ENCODE data around the gene GMDS. TPM values are rescaled to one million over a fixed set of nuclear protein-coding genes. Genes with fewer than 3 reads are reported as not detected.

Gene GMDS
- polyA plus RNA-seq, 1 of the 3 experiments (the other 2 are of a cell fraction): 12.3 TPM

DNA sequence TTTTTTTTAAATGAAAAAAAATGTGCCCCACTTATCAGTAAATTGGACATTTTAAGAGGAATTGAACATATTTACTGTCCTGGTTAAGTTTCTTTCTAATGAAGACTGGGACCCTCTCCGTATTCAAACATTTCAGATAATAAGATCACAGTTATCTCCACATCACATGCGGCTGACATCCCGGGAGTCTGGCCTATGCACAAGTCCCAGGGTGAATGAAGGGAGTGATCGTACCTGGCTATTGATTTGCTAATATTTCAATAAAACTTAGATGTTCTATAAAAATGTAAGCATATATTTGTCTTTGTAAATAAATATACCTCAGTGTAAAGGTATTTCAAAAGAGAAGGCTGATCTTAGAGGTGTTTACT, 577.6 kb downstream of the GMDS start:
- H3K27me3 ChIP-seq (ENCODE audit: insufficient read depth): no peaks in the 10 kb centered on the region
- H3K9me2 ChIP-seq: no peaks in the 10 kb centered on the region
- 57% methylated on average over 4 of the region's 4 CpGs for WGBS (ENCODE audit: low lambda C conversion rate)
- no peaks in the 10 kb centered on the region for H4K20me1 ChIP-seq (ENCODE audit: insufficient read depth)
- H2AFZ ChIP-seq (ENCODE audit: low read depth): no peak overlapping the region; the same call in 1 of the 2 replicates
- POLR2A ChIA-PET: no interaction called here
- no peak overlapping the region for H3K4me2 ChIP-seq
- TF ChIP-seq, protein P1, sequence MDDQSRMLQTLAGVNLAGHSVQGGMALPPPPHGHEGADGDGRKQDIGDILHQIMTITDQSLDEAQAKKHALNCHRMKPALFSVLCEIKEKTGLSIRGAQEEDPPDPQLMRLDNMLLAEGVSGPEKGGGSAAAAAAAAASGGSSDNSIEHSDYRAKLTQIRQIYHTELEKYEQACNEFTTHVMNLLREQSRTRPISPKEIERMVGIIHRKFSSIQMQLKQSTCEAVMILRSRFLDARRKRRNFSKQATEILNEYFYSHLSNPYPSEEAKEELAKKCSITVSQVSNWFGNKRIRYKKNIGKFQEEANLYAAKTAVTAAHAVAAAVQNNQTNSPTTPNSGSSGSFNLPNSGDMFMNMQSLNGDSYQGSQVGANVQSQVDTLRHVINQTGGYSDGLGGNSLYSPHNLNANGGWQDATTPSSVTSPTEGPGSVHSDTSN (IDR thresholded peaks at IDR 0.05): no peak
- TF ChIP-seq CHD2 (IDR thresholded peaks at IDR 0.05; ENCODE audit: low read length, partially characterized antibody): no peak
- TF ChIP-seq GATA2 (CRISPR knock-in tag; IDR thresholded peaks at IDR 0.05): peak; percentile 68
- no peak for TF ChIP-seq SIN3A (IDR thresholded peaks at IDR 0.05; ENCODE audit: borderline replicate concordance, low read depth, low read length)
- TF ChIP-seq EP300 (IDR thresholded peaks at IDR 0.05; ENCODE audit: borderline replicate concordance in 1 of 2, low read depth in 1 of 2, low read length in 1 of 2): 0 out of 4 replicates have a peak, but pooled peaks of 1 of the 2 experiments have one; percentile 18
- TF ChIP-seq NRF1 (IDR thresholded peaks at IDR 0.05; ENCODE audit: low read depth, low read length): no peak
- no peak for TF ChIP-seq MEF2A (IDR thresholded peaks at IDR 0.05; ENCODE audit: borderline replicate concordance, low read depth)
- 0 out of 2 replicates have a peak, but pooled peaks have one; percentile 11 for TF ChIP-seq RCOR1 (IDR thresholded peaks at IDR 0.05; ENCODE audit: low read length)
- TF ChIP-seq RAD21 (IDR thresholded peaks at IDR 0.05; ENCODE audit: low read length): 0 out of 2 replicates have a peak, but pooled peaks have one; percentile 19
- no peak for TF ChIP-seq FOXM1 (IDR thresholded peaks at IDR 0.05; ENCODE audit: low read depth)
- no peak for TF ChIP-seq GABPA (IDR thresholded peaks at IDR 0.05; ENCODE audit: low read depth)
- TF ChIP-seq, protein P2, sequence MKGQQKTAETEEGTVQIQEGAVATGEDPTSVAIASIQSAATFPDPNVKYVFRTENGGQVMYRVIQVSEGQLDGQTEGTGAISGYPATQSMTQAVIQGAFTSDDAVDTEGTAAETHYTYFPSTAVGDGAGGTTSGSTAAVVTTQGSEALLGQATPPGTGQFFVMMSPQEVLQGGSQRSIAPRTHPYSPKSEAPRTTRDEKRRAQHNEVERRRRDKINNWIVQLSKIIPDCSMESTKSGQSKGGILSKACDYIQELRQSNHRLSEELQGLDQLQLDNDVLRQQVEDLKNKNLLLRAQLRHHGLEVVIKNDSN (IDR thresholded peaks at IDR 0.05; ENCODE audit: borderline replicate concordance, low read depth): no peak
- no peak for TF ChIP-seq ELF1 (IDR thresholded peaks at IDR 0.05)
- TF ChIP-seq, protein P3, sequence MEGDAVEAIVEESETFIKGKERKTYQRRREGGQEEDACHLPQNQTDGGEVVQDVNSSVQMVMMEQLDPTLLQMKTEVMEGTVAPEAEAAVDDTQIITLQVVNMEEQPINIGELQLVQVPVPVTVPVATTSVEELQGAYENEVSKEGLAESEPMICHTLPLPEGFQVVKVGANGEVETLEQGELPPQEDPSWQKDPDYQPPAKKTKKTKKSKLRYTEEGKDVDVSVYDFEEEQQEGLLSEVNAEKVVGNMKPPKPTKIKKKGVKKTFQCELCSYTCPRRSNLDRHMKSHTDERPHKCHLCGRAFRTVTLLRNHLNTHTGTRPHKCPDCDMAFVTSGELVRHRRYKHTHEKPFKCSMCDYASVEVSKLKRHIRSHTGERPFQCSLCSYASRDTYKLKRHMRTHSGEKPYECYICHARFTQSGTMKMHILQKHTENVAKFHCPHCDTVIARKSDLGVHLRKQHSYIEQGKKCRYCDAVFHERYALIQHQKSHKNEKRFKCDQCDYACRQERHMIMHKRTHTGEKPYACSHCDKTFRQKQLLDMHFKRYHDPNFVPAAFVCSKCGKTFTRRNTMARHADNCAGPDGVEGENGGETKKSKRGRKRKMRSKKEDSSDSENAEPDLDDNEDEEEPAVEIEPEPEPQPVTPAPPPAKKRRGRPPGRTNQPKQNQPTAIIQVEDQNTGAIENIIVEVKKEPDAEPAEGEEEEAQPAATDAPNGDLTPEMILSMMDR (IDR thresholded peaks at IDR 0.05): no peak
- peak overlapping the region in 1 of 2 experiments; percentile 89; a peak in 1 of 4 replicates for H3K27ac ChIP-seq (ENCODE audit: low read depth in 2 of 2, low read length in 1 of 2)
- H3F3A ChIP-seq (replicated peaks; ENCODE audit: insufficient read depth): no peaks in the 10 kb centered on the region
- H3K36me3 ChIP-seq (replicated peaks in 1 of 2; ENCODE audit: control insufficient read depth in 1 of 2, insufficient read depth in 2 of 2, low read length in 1 of 2): no peaks in the 10 kb centered on the region
- H3K9me3 ChIP-seq: no peaks in the 10 kb centered on the region
- no peaks in the 10 kb centered on the region for H3K79me2 ChIP-seq (ENCODE audit: insufficient read depth)
- DNase-seq: peak; percentile 64
- H3K4me1 ChIP-seq (ENCODE audit: control insufficient read depth in 1 of 2, insufficient read depth in 2 of 2, low read depth in 1 of 2, low read length in 1 of 2): peaks cover 11 to 20% of the 10 kb centered on the region in 2 experiments; a peak in 3 of 4 replicates
- no peak overlapping the region for H3K4me3 ChIP-seq (ENCODE audit: low read depth in 2 of 2, low read length in 1 of 2)
- H3K9ac ChIP-seq: no peak overlapping the region
- CTCF ChIA-PET: interaction anchor here (1.4 kb wide), 1 partner anchor 20 kb away, joined by 6 read pairs; no protein-coding TSS in a partner anchor

All from SK-N-SH (cell line).